Measurements from ENCODE around the gene ZCCHC2.

- no peak for TF ChIP-seq CTCF (IDR thresholded peaks at IDR 0.05)
- no peak for TF ChIP-seq POLR2AphosphoS5 (IDR thresholded peaks at IDR 0.05)
- TF ChIP-seq POLR2A (IDR thresholded peaks at IDR 0.05): no peak
- no peak for TF ChIP-seq EP300 (IDR thresholded peaks at IDR 0.05)
Measured at GRCh38 chr18:62569081-62569655, 46.3 kb downstream of the ZCCHC2 start.
